Epithelial cell of proximal tubule (primary cell): ENCODE measurements around the gene TMSB4X. TPM values are rescaled to one million over a fixed set of nuclear protein-coding genes. Genes with fewer than 3 reads are reported as not detected.
"Not testable (repeated sequence)": the region's sequence is repeated elsewhere in the genome, so short reads cannot be mapped to it uniquely, and the experiment has no call there.

Experiments
- DNase-seq: peaks from one replicate; pipeline ENCODE4 v3.0.0-alpha.2; 2011; ENCODE audit warnings: low read depth
- H3K4me3 ChIP-seq: 2 replicates; pipeline ENCODE4 v1.5.1; 2011; ENCODE audit warnings: low read depth, mild to moderate bottlenecking, low read length
- total RNA-seq: library from RNA; depleted of rRNA; stranded (reverse); fragments of >200 nt; gene quantifications from 2 replicates; pipeline ENCODE4 v1.2.3, GENCODE V29; 2015
- TF ChIP-seq, protein P1 (sequence below): conservative IDR thresholded peaks from 2 replicates; pipeline ENCODE4 v1.5.1; 2012; ENCODE audit warnings: low read depth, mild to moderate bottlenecking, low read length

The TMSB4X gene
- total RNA-seq, result 5,522 and 5,862 TPM in 2 replicates

DNA sequence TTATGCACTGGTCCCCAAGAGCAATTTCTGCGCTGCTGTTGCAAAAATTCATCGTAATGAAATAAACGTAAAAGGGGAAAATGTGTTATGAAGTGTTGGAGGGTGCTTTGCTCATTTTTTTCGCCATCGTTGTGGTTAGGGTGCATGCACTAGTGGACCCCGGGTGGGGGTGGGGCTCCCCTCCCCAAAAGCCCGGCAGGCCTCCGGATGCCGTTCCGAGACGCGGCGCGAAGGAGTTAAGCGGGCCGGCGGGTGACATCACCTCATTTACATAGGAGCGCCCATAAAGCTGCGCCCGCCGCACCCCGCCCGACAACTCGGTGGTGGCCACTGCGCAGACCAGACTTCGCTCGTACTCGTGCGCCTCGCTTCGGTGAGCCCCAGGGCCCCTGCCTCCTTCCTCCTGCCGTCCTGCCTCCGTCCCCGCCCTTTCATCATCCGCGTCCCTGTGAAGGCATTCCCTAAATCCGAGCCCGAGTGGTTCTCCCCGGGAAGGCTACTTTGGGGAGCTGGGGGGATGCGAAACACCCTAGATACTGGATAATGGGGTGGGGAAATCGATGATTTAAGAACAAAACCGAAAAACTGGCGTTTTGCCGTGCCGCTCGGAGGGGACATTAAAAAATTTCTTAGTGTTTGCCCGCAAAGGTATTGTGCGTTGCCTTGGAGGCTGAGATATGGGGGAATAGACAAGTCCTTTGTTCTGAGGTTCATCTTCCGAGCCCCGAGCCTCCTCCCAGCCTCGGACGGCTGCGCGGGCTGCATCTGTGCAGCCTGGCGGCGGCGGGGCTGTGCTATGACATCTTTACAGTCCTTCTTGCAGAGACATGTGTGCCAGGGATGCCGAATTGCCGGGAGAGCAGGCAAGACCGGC is at the start of gene TMSB4X:
Gene TMSB4X (plus strand): TSS at position 315 of the 874 bp plus-strand sequence.
- TF ChIP-seq, protein P1, sequence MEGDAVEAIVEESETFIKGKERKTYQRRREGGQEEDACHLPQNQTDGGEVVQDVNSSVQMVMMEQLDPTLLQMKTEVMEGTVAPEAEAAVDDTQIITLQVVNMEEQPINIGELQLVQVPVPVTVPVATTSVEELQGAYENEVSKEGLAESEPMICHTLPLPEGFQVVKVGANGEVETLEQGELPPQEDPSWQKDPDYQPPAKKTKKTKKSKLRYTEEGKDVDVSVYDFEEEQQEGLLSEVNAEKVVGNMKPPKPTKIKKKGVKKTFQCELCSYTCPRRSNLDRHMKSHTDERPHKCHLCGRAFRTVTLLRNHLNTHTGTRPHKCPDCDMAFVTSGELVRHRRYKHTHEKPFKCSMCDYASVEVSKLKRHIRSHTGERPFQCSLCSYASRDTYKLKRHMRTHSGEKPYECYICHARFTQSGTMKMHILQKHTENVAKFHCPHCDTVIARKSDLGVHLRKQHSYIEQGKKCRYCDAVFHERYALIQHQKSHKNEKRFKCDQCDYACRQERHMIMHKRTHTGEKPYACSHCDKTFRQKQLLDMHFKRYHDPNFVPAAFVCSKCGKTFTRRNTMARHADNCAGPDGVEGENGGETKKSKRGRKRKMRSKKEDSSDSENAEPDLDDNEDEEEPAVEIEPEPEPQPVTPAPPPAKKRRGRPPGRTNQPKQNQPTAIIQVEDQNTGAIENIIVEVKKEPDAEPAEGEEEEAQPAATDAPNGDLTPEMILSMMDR, result no peak
- DNase-seq, result no peak
- H3K4me3 ChIP-seq, result peak within 1 kb of the TSS; percentile 93

DNA sequence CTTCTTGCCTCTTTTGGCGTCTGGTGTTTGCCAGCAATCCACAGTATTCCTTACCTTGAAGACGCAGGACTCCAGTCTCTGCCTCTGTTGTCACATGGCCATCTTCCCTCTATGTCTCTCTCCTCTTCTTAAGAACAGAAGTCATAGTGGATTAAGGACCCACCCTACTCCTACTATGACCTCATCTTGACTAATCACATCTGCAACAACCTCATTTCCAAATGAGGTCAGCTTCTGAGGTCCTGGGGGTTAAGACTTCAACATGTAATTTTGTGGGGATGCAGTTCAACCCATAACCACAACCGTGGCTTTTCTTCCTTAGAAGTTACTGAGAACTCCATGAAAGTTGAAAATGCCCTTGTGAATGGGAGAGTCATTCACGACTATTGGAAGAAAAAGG is 45.2 kb upstream of the TMSB4X start:
- TF ChIP-seq, protein P1, result no peak
- no peak for DNase-seq
- H3K4me3 ChIP-seq, result no peak overlapping the region

DNA sequence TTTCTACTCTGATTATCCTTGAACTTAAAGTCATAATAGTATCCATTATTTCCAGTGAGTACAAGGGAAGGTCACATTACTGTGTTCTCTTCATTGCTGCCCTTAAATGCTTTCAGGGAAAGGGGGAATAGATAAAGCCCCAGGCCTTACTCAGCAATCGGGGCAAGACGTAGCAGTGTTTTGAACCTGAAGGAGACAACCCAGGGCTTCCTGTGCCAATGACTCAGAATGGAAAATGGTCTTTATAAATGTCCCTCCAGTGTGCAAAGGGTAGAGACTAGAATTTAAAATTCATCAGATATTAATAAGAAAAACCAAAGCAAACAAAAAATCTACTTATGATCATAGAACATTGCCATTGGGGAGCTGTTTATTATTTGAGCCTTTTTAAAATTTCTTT is 44.8 kb upstream of the TMSB4X start:
- DNase-seq, result no peak
- no peak overlapping the region for H3K4me3 ChIP-seq
- TF ChIP-seq, protein P1, result no peak

DNA sequence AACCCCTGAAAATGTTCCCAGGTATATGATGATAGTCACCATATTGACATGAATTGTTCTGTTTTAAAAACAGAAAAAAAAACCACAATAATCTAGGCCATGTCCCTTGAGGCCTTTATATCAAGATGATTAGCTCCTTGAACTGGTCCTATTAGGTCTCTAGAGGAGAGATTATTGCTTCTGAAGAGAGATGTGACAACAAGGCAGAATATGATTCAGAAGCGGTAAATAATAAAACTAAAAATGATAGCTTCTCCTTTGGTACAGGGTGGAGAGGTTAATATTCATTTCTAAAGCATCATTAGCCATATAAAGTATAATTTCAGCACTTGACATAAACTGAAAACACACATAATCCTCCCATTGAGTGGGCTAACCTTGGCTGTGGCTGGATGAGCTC is 42.7 kb upstream of the TMSB4X start:
- TF ChIP-seq, protein P1, result no peak
- DNase-seq, result no peak
- no peak overlapping the region for H3K4me3 ChIP-seq

DNA sequence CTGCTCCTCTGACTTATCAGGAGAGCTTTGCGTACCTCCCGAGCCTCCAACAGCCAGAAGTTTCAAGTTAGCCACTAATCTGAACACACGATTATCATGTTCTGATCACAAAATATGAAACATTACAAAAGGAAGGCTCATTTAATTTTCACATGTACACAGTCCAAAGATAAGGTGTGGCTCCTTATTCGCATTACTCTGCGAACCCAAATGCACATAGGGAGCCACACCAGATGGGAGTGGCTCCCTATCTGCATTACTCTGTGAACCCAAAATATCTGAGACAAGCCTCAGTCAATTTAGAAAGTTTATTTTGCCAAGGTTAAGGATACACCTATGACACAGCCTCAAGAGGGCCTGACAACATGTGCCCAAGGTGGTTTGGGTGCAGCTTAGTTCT is 40.1 kb upstream of the TMSB4X start:
- H3K4me3 ChIP-seq, result no peak overlapping the region
- no peak for DNase-seq
- TF ChIP-seq, protein P1, result no peak

DNA sequence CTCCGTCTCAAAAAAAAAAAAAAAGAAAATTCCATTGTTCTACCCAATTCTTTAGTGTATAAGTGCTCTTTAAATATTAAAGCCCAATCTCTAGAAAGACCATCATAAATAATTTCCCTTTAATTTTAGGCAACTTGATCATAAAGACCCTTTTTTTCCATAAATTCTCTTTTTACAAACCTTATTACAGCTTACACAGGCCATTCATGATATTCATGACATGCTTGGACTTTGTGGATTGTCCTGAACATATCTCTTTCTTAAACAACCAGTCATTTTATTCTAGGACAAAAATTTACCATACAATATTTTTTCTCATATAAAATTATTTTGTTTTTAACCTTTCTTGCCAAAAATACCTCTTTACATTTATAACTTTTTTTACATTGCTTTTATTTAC is 38.0 kb upstream of the TMSB4X start:
- no peak for DNase-seq
- TF ChIP-seq, protein P1, result no peak
- H3K4me3 ChIP-seq, result no peak overlapping the region

DNA sequence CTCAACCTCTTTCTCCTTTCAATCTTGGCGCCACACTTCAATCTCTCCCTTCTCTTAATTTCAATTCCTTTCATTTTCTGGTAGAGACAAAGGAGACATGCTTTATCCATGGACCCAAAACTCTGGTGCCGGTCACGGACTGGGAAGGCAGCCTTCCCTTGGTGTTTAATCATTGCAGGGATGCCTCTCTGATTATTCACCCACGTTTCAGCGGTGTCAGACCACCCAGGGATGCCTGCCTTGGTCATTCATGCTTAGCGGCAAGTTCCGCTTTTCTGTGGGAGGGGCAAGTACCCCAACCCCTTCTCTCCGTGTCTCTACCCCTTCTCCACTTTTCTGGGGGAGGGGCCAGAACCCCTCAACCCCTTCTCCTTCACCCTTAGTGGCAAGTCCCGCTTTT is 34.4 kb upstream of the TMSB4X start:
- H3K4me3 ChIP-seq, DNase-seq: not testable (repeated sequence)

DNA sequence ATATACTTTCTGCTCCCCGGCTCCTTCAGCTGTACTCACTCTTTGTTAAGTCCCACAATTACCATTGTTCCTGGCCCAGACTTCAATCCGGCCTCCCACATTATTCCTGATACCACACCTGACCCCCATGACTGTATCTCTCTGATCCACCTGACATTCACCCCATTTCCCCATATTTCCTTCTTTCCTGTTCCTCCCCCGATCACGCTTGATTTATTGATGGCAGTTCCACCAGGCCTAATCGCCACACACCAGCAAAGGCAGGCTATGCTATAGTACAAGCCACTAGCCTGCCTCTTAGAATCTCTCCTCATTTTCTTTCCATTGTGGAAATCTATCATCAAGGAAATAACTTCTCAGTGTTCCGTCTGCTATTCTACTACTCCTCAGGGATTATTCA is 31.3 kb upstream of the TMSB4X start:
- not testable (repeated sequence) for DNase-seq, H3K4me3 ChIP-seq

DNA sequence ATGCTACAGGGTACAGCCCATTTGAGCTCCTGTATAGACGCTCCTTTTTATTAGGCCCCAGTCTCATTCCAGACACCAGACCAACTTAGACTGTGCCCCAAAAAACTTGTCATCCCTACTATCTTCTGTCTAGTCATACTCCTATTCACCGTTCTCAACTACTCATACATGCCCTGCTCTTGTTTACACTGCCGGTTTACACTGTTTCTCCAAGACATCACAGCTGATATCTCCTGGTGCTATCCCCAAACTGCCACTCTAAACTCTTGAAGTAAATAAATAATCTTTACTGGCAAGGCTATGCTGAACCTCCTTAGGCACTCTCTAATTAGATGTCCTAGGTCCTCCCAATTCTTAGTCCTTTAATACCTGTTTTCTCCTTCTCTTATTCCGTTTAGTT is 30.5 kb upstream of the TMSB4X start:
- not testable (repeated sequence) for H3K4me3 ChIP-seq, DNase-seq
